HepG2 (cell line): ENCODE results near the gene SCARB2. TPM values are rescaled to one million over a fixed set of nuclear protein-coding genes. Genes with fewer than 3 reads are reported as not detected.
A peak's percentile ranks its signal among the peaks of the same experiment; 100 is the strongest.

Experiments used
- ATF4 ChIP-seq, 2 experiments: fragments of 450-650 bp in 1 of 2; sonication (generic) in 1 of 2; formaldehyde crosslinking; IDR thresholded peaks; 2 replicates each; pipeline versions ENCODE4 v1.5.0 to v1.8.0; 2020 to 2022; ENCODE audit warnings: mild to moderate bottlenecking in 1 of 2, missing genetic modification reagents in 1 of 2
- BATF2 ChIP-seq: sonication (generic); formaldehyde crosslinking; IDR thresholded peaks from 2 replicates; pipeline ENCODE4 v1.8.0; 2022; ENCODE audit warnings: mild to moderate bottlenecking, missing genetic modification reagents, moderate library complexity
- CENPT ChIP-seq: sonication (generic); formaldehyde crosslinking; IDR thresholded peaks from 2 replicates; pipeline ENCODE4 v1.8.0; 2022; ENCODE audit warnings: low read depth, mild to moderate bottlenecking, moderate library complexity, missing genetic modification reagents
- HINFP ChIP-seq: sonication (generic); formaldehyde crosslinking; IDR thresholded peaks from 2 replicates; pipeline ENCODE4 v1.4.0; 2020; ENCODE audit warnings: low read depth, mild to moderate bottlenecking, missing genetic modification reagents
- HOXA7 ChIP-seq: sonication (generic); formaldehyde crosslinking; IDR thresholded peaks from 2 replicates; pipeline ENCODE4 v1.8.1; 2022; ENCODE audit warnings: mild to moderate bottlenecking, missing genetic modification reagents, moderate library complexity
- KLF12 ChIP-seq: sonication (generic); formaldehyde crosslinking; IDR thresholded peaks from 2 replicates; pipeline ENCODE4 v1.4.0; 2020; ENCODE audit warnings: missing genetic modification reagents, borderline replicate concordance
- LRRFIP1 ChIP-seq: sonication (generic); formaldehyde crosslinking; conservative IDR thresholded peaks from 2 replicates; pipeline ENCODE4 v1.4.0; 2020; ENCODE audit warnings: missing genetic modification reagents
- MED13 ChIP-seq: sonication (generic); formaldehyde crosslinking; IDR thresholded peaks from 2 replicates; pipeline ENCODE4 v1.5.0; 2020; ENCODE audit warnings: missing genetic modification reagents
- NPAS2 ChIP-seq: sonication (generic); formaldehyde crosslinking; IDR thresholded peaks from 2 replicates; pipeline ENCODE4 v1.8.0; 2022; ENCODE audit warnings: mild to moderate bottlenecking, missing genetic modification reagents, borderline replicate concordance
- PRDM10 ChIP-seq: sonication (generic); formaldehyde crosslinking; IDR thresholded peaks from 2 replicates; pipeline ENCODE4 v1.4.0; 2020; ENCODE audit warnings: low read depth, missing genetic modification reagents
- RBM39 ChIP-seq: fragments of 200-400 bp; formaldehyde crosslinking; IDR thresholded peaks from one replicate; pipeline ENCODE4 v1.6.1; 2018; ENCODE audit warnings: antibody characterized with exemption, mild to moderate bottlenecking, low read depth, low read length; ENCODE audit not compliant: poor library complexity, severe bottlenecking
- RFXAP ChIP-seq: sonication (generic); formaldehyde crosslinking; IDR thresholded peaks from 2 replicates; pipeline ENCODE4 v1.4.0; 2020; ENCODE audit warnings: missing genetic modification reagents, borderline replicate concordance
- SUZ12 ChIP-seq: fragments of 150-350 bp; IDR thresholded peaks from 2 replicates; pipeline ENCODE4 v1.6.1; 2014; ENCODE audit warnings: low read depth, low read length
- TERF1 ChIP-seq: sonication (generic); formaldehyde crosslinking; IDR thresholded peaks from 2 replicates; pipeline ENCODE4 v1.8.0; 2022; ENCODE audit warnings: mild to moderate bottlenecking, missing genetic modification reagents, moderate library complexity
- ZFP36L2 ChIP-seq: sonication (generic); formaldehyde crosslinking; IDR thresholded peaks from 2 replicates; pipeline ENCODE4 v1.4.0; 2020; ENCODE audit warnings: missing genetic modification reagents
- ZNF264 ChIP-seq: sonication (generic); formaldehyde crosslinking; IDR thresholded peaks from 2 replicates; pipeline ENCODE4 v1.4.0; 2020; ENCODE audit warnings: missing genetic modification reagents
- ZNF549 ChIP-seq: sonication (generic); formaldehyde crosslinking; IDR thresholded peaks from 2 replicates; pipeline ENCODE4 v1.5.0; 2020; ENCODE audit warnings: missing genetic modification reagents
- polyA plus RNA-seq, 8 experiments: library from polyadenylated mRNA; depleted of rRNA in 3 of 8; stranded (reverse) in 7 of 8; unstranded in 1 of 8; fragments of >200 nt; fragmentation: Illumina TruSeq in 4 of 8; extraction: Trizol in 4 of 8; gene quantifications; 2 replicates each; pipeline versions ENCODE4 v1.2.1 to v1.2.3, GENCODE V29; 2011 to 2016; ENCODE audit warnings: low read depth in 4 of 8, missing spikeins in 1 of 8, mixed read lengths in 1 of 8; ENCODE audit not compliant: insufficient read depth in 1 of 8
- total RNA-seq, 5 experiments: library from RNA; depleted of rRNA; stranded (reverse); fragments of >200 nt; fragmentation: Illumina TruSeq; extraction: Trizol; gene quantifications; 2 replicates each; pipeline ENCODE4 v1.2.3, GENCODE V29; 2016; ENCODE audit warnings: low read depth in 1 of 5

SCARB2 gene
- total and polyA plus RNA-seq, 2 of the 13 experiments (the other 11 are each of a cell fraction or from before 2014, with no cell fraction given), result 40.6 to 43.4 TPM

GRCh38 chr4:76148142-76148865, 65.3 kb downstream of the SCARB2 start, which contains the start of gene NUP54 (continued):
- peak; percentile 90 for TF ChIP-seq HINFP
- TF ChIP-seq HOXA7, result no peak
- TF ChIP-seq ZNF264, result 0 out of 2 replicates have a peak, but pooled peaks have one; percentile 48
- no peak for TF ChIP-seq BATF2 (CRISPR knock-in tag)
- TF ChIP-seq LRRFIP1, result peak; percentile 49; the same call in 1 of the 2 replicates
- TF ChIP-seq ZNF549 (CRISPR knock-in tag), result no peak
- peak; percentile 26; the same call in 1 of the 2 replicates for TF ChIP-seq TERF1 (CRISPR knock-in tag)
- peak; percentile 62; the same call in 1 of the 2 replicates for TF ChIP-seq PRDM10 (CRISPR knock-in tag)
- TF ChIP-seq KLF12, result no peak; the same call in 1 of the 2 replicates
- peak; percentile 81 for TF ChIP-seq RBM39
- peak; percentile 63; the same call in 1 of the 2 replicates for TF ChIP-seq MED13 (CRISPR knock-in tag)
- no peak for TF ChIP-seq NPAS2 (CRISPR knock-in tag)
- TF ChIP-seq SUZ12, result no peak
- no peak for TF ChIP-seq ZFP36L2 (CRISPR knock-in tag)
- TF ChIP-seq ATF4 (CRISPR knock-in tag; IDR thresholded peaks at IDR 0.05), result peak in 1 of 2 experiments; percentile 71; a peak in 1 of 4 replicates
- TF ChIP-seq RFXAP (CRISPR knock-in tag), result peak; percentile 69; the same call in 1 of the 2 replicates
- TF ChIP-seq CENPT, result no peak
